Jurkat, Clone E6-1 (cell line): Measurements from ENCODE around the gene BTBD1.
A peak's percentile ranks its signal among the peaks of the same experiment; 100 is the strongest.

ENCODE experiments used
- DNase-seq: peaks from one replicate; pipeline ENCODE4 v3.0.0-alpha.2; 2011; ENCODE audit warnings: low read depth, low spot score
- H3K4me3 ChIP-seq: 2 replicates; pipeline ENCODE4 v1.5.1; 2011; ENCODE audit warnings: mild to moderate bottlenecking, low read length, control low read depth, moderate library complexity

BTBD1 gene

GRCh38 chr15:82968066-82968465, 99.0 kb downstream of the BTBD1 start:
- no peak overlapping the region for H3K4me3 ChIP-seq
- DNase-seq = no peak

GRCh38 chr15:82966671-82967071, 100.4 kb downstream of the BTBD1 start:
- peak; percentile 45 for DNase-seq

More at GRCh38 chr15:82966671-82967071, 100.4 kb downstream of the BTBD1 start:
- no peak overlapping the region for H3K4me3 ChIP-seq
